Lung microvascular endothelial cell (primary cell): ENCODE data around the gene HCFC1. TPM values are rescaled to one million over a fixed set of nuclear protein-coding genes. Genes with fewer than 3 reads are reported as not detected.

Experiments used
- DNase-seq, 2 donors: peaks; one replicate each; pipeline versions ENCODE4 v3.0.0 to v3.0.0-alpha.2; 2010; ENCODE audit warnings: low read depth in 2 of 2
- total RNA-seq: library from RNA; depleted of rRNA; stranded (reverse); fragments of >200 nt; gene quantifications from 2 replicates; pipeline ENCODE4 v1.2.1, GENCODE V29; 2014

Gene HCFC1
- total RNA-seq, 1 donor from 2014 or later, result 10.3 TPM

DNA sequence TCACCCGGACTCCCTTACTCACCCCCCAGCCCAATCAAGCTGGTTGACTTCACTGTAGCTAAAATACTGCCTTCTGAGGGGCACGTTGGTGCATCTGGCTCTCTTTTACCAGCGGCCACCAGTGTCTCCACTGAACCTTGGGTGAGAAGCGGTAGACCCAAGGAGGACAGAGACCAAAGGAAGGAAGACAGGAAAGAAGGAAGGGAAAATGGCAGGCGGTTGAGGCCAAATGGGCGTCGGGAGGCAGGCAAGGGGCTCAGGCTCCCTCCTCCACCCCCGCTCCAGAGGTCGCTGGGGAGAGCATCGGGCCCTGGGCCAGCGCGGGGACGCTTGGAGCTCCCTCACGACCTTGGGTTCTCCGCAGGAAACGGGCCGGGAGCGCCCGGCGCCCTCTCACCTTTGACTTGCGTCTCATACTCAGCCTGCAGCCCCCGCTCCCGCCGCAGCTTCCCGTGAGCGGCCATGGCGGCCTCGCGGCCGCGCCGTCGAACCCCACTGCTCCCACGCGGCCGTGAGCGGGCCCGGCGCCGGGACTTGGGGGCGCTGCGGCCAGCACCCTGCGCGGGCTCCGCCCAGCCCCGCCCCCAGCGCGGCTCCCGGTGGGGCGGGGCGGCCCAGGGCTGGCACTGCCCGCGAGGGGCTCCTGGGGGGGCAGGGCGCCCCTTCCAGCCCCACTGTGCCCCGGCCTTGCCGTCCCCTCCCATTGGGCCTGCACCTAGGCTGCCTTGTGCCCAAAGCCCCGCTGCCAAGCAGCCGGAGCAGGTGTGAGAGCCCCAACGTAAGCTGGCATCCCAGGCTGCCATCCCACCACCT, 45.7 kb downstream of the HCFC1 start, which contains the start of gene ARHGAP4:
ARHGAP4 (minus strand) TSS at position 526 of the 813 bp plus-strand sequence; CDS start at position 464, 62 bp downstream.
- DNase-seq, result no peak

GRCh38 chrX:153925387-153925738, 46.3 kb downstream of the HCFC1 start:
- DNase-seq, result no peak

DNA sequence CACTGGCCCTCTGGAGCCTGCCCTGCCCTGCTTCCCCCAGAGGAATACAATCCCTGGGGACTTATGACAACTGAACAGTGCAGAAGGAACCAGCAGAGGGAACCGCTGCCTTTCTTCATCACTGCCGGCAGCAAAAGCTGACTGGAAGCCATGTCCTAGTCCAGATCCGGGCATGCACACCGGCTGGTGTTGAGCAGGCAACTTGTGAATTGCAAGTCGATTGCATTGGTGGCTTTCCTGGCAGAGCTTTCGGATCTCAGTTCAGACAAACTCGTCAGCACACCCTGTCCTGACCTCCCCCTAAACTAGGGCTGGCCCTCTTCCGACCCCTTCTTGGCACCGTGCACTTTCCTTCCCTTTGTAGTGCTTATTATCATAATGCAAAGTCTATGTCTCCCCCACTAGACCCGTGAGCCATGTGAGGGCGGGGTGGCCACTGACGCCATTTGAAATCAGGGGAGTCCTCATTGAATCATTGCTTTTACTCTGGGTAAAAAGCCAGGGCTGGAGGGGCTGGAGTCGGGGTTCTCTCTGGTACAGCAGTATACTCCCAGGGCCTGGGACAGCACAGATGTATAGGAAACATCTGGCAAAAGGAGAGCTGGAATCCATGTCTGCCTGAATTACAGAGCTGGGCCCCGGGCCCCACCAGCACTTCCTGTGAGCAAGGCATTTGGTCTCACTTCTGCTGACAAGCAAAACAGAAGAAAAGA, 47.3 kb downstream of the HCFC1 start:
- DNase-seq, result peak; percentile 65 to 79

DNA sequence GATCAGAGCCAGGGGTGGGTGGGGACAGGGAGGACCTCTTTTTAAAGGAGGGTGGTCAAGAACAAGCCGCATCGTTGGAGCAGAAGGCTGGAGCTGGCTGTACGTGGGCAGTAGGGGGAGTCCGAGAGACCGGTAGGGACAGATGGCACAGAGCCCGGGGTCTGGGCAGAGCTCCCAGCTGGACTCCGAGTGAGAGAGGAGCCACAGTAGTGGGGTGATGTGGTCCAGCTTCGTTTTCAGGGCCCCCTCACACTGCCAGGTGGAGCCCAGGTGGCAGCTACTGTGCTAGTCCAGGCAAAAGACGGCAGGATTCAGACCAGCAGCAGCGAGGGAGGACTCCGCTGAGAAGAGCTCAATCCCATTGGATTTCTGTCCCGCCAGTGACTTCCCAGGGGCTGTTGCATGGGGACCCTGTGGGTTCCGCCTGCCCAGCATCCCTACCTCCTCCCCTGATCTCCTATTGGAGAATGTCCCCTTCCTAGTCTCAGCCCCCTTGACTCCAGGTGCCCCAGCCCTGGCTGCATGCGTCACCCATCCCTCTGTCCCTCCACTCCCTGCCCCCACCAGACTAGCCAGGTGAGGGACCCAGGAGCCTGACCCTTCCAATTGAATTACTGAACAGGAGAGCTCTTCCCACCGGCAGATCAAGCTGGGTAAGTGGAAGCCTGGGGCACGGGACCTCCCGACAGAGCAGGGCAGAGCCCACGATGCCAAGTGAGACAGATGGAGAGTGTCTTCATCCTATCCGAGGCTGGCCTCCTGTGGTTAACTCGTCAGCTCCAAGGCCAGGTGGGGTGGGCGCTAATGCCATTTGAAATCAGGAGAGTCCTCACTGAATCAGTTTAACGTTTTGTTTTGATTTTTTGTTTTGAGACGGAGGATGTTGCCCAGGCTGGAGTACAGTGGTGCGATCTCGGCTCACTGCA, 48.4 kb downstream of the HCFC1 start:
- peak; percentile 66 to 88 for DNase-seq

GRCh38 chrX:153921511-153922446, 49.8 kb downstream of the HCFC1 start:
- DNase-seq, result peak in 1 of 2 donors; percentile 50

GRCh38 chrX:153921070-153921469, 50.5 kb downstream of the HCFC1 start:
- DNase-seq, result no peak

DNA sequence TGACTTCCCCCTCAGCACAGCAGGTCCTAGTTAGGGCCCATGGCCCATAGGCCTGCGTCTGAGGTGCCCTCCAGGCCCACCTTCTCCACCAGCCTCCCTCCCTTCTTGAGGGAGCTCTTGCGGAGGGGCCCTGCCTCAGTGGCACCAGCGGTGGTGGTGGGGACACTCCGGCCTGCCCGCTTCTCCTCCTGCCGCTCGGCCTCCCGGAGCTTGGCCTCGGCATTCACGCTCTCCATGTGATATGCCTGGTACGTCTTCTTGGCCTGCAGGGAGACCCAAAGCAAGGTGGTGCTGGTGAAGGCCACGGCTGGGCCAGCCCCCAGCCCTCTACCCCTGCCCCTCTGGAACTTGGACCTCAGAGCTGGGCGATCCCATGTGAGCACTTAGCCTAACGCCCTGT, 51.1 kb downstream of the HCFC1 start:
- DNase-seq, result no peak

- DNase-seq, result no peak
Observed at GRCh38 chrX:153919281-153919680, 52.3 kb downstream of the HCFC1 start.

DNA sequence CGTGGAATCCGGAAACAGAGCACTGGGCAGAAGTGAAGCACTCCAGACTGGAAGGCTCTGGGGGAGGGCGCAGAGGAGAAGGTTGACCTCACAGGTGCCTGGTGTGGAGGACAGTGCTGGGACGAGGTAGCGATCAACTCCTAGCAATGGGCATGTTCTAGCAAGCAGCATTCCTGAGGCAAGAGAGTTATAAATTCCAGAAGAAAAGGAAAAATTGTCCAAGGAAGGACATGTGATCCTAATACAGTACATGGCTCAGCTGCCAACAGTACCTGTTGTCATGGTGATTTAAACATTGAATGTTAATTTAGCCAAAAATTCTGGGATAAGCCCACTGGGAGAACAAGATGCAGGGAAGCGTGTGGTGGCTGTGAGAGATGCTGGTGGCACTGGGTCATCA, 53.7 kb downstream of the HCFC1 start:
- no peak for DNase-seq

- DNase-seq, result no peak
Observed at GRCh38 chrX:153913701-153914100, 57.9 kb downstream of the HCFC1 start.

- DNase-seq, result no peak
Observed at GRCh38 chrX:153913211-153913610, 58.4 kb downstream of the HCFC1 start.

- DNase-seq, result no peak
Observed at GRCh38 chrX:153911798-153912197, 59.8 kb downstream of the HCFC1 start.

GRCh38 chrX:153910446-153910845, 61.2 kb downstream of the HCFC1 start:
- DNase-seq, result no peak

- no peak for DNase-seq
Observed at GRCh38 chrX:153909980-153910360, 61.6 kb downstream of the HCFC1 start.

DNA sequence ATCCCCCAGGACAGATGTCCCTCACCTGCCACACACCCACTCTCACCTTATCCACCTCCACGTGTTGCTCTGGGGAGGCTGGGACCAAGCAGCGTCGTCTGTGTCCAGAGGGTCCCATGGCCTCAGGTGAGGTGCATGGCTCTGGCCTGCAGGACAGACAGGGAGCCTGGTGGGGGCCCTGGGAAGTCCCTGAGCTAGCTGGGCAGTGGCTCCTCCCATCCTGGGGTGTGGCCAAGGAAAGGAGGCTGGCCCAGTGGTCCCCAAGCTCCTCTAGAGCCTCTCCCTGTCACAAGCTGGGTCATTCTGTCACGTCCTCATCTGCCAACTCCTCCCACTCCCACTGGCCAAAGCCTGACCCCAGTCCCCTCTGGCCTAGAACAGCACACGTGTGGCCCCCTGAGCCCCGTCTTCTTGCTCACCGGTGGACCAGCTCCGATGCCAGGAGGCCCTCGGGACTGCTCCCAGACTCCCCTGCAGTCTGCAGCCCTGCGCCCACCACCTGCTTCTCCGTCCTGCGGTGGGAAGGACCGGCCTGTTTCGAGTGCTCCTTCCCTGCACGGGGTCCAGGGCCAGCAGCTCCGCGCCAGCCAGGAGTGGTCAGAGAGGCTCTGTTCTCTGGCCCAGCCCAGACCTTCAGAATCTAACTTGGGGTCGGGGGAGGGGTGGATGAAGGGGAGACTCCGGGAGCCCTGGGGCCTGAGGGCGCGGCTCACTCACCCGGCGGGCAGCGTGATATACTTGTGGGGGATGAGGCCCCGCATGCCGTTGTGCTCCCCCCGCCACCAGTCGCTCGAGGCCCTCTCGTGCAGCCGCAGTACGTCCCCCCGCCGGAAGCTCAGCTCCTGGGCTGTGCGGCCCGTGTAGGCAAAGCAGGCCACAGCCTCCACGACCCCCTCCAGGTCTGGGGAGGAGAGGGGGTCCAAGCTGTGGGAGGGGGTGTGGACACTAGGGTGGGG, 62.3 kb downstream of the HCFC1 start:
- DNase-seq, result no peak

DNA sequence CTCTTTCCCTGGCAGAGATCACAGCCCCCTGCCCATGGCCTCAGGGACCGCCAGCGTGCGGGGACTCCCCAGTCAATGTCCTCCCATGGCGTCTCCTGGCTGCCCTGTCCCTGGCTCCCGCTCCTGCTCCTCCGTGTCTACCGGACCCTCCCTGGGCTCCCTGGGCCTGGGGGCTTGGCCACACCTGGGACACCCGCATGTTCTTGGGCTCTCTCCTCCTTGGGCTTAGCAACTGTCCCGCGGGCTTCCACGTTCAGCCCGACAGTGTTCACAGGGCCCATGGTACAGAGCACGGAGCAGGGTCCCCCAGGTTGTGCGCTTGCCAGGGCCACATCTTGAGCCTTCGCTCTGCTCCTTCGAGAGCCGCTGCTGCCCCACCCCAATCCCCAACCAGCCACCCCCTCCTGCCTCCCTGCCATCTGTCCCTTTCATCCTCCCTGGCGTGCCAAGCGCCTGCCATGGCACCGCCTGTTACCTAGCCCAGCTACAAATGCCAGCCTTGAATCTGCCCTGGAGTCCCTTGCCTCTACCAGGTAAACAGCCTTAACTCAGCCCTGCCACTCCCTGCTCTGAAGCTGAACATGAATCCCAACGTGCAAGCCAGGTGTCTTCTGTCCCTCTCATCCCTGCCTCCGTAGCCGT, 63.3 kb downstream of the HCFC1 start:
- no peak for DNase-seq

DNA sequence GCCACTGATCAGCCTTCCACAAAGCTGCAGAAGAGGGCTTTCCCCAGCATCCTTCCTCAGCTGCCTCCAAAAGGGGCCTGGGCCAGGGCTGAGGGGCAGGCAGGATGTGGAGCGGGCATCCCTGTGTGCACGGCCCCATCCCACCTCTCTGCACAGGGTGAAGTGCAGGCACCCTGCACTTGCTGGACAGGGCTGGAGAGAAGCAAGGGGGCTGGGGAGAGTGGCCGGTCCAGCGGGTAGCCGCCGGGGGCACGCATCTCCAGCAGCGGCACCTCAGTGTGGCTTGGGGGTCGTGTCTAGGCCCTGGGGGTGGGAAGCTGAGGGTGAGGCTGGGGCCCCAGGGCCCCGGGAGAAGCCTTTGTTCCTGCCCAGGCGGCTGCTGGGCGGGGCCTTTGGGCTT, 64.2 kb downstream of the HCFC1 start:
- no peak for DNase-seq

GRCh38 chrX:153906126-153906917, 65.3 kb downstream of the HCFC1 start:
- no peak for DNase-seq
